GM21576 (cell line): ENCODE results near the gene RGS6.

Experiments
- ATAC-seq: cut with Tn5 transposase; IDR thresholded peaks from one replicate; pipeline ENCODE4 v1.9.1; 2021; ENCODE audit warnings: mild to moderate bottlenecking, moderate library complexity; ENCODE audit not compliant: unreplicated experiment

The RGS6 gene

DNA sequence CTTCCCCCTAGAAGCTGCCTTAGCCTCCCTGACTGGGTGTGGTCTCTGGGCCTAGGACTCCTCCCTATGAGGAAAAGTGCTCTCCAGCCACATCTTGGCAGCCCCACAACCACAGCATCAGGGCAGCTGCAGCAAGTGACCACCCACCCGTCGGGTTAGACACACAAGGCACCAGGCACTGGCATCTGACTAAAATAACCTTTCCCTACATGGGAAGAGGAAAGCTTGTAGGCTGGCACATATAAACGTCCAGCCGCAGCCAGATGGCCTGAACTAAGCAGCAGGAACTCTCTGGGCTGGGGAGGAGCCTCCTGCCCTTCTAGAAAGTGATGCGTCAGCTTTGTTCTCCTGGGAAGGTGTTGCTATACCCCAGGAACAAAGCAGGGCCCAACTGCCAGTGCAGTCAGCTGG lies 632.9 kb downstream of the RGS6 start:
- no peak for ATAC-seq

DNA sequence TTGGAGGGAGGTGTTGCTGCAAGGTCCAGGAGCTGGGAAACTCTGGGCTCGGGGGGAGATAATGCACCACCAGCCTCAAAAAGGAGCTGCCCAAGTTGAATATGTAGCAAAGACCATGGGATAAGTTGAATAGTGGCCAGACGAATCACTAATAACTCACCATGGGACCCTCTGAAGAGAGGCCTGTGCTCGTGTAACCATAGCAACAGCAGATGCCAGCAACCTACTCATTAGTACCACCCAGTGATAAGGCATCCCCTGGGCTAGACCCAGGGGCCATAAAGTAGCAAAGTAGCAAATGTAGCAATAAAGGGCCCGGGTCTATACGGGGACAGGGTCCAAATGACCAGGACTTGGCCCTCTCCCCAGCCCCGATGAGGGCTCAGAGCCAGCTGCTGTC lies 633.7 kb downstream of the RGS6 start:
- ATAC-seq = no peak

DNA sequence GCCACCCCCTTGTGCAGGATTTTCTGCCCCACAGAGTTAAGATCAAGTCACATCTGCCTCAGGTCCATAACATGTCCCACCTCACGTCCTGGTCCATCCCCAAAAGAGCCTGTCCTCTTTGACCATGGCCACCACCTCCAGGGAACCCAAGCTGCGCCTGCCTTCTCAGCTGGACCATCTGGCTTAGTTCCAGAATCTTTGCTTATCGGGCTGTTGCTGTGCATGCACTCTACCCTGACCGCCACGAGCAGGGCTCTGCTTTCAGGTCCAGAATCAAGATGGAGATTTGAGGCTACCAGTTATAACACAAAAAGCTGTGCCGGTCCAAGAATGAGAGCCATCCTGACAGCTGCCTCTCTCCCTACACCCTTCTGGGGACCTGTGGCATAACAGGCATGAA lies 635.0 kb downstream of the RGS6 start:
- ATAC-seq = no peak

DNA sequence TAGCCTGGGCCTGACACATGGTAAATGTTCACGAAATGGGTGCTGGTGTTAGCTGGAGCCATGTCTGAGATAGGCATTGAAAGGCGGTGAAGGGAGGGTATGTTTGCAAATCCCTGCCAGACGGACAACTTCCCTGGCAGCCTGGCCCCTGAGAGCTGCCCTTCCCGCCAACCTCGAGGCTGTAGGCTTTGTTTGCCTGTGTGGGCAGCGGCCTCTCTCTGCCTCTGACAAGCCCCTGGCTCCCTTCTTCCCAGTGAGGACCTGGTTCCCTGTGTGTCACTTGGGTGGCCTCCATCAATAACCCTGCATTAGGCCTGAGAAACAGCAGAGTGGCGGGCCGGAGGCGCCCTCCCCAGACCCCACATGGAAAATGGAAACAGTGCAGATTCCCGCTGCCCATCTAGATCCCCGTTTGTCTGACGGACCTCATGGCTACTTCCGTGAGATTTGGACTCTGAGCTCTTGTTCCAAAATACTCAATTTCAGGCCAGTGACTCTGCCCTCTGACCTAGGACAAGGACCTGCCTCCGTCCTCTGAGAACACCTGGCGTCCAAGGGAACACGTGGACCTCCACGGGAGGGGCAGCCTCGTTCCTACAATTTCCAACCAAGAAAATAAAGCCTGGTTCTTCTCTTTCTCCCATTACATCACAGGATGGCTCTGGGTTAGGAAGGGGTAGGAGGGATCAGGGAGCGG lies 636.2 kb downstream of the RGS6 start:
- no peak for ATAC-seq

DNA sequence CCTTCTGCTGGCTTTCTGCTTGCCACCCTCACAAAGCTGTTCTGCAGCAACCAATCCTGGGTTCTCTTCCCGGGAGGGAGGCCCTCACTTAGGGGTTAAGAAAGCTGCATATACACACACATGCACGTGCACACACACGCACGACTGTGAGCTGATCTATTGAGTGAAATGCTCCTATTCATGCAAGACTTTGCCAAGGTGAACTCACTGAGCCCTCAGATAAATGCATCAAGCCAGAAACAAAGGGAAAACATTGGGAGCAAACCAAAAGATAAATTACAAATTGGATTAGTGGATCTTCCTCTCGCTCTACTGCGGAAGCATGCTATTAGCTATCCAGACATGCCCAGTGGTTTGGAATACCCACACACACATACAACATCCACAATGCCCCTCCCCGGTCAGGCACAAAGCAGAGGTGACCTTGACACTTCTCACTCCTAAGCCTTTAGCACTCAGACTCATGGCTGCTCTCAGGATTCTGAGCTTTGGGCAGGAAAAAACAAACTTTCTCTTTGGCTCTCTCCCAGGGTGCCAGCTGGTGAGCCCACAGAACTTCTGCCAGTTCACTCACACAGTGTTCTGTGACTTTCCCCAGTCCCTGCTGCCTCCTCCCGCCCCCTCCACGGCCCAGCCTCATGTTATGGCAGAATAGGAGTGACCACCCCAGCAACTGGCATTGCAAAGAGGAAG lies 641.6 kb downstream of the RGS6 start:
- ATAC-seq = no peak

DNA sequence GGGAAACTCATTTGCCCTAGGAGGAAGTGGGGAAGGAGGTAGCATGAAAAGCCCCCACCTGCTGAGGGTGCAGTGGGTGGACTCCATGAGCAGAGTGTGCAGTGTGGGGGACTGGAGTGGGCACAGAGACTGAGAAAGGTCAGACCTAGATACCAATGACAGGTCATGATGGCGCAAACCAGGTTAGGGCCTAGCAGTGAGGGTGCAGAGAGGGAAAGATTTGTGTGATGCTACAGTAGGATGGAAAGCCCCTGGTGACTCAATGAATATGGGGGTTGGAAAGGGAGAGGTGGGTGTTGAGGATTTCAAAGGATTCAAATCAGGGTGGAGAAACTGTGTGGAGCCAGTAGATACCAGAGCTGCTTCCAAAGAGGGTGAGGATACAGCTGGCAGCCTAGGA lies 642.5 kb downstream of the RGS6 start:
- no peak for ATAC-seq

DNA sequence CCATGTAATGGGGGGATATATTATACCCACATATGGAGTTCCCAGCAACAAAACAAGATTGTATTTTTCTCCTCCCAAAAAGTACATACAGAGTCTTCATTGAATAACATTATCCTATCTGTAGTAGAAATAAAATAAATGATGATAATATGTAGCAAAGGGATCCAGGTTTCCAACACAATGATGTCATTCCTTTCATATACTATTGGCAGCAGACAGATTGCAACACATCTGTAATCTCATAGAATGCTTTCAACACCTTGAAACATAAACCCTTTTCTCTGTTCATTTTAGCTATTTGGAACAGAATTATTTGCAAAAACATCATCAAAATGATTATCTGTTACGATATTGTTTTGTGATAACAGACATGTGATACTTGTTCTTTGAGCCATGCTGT lies 644.0 kb downstream of the RGS6 start:
- ATAC-seq = no peak

DNA sequence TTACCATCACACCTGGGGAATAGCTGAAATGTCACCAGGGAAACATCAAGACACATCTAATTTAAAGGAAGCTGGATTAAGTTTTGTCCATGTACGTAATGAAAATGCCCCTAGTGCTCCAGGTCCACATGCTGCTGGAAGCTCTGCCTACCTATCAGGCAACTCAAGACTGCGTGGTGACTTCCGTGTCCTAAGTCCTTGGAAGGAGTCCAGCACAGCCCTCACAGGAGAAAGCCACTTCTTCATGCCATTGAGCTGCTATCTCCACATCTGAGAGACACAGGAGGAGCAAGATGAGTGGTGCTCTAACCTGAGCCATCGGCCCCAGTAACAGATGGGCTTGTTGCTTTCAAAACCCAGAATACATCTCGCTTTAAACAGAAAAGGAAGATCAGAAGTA lies 645.3 kb downstream of the RGS6 start:
- ATAC-seq = no peak

DNA sequence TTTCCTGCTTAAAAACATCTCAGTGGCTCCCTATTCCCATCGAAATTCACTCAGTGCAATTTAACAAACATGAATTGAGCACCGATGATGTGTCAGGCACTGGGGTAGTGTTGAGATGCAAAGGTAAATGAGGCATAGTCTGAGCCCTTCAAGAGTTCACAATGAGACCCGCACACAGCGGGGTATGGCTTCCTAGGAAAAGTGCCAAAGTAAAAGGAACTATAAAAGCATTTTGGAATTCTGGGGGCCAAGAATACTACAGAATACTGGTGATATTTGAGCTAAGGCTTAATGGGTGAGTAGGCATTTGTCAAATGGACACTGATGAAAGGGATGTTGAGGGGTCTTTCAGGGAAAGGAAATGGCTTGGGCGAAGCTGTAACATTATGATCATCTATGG lies 646.3 kb downstream of the RGS6 start:
- ATAC-seq = no peak

DNA sequence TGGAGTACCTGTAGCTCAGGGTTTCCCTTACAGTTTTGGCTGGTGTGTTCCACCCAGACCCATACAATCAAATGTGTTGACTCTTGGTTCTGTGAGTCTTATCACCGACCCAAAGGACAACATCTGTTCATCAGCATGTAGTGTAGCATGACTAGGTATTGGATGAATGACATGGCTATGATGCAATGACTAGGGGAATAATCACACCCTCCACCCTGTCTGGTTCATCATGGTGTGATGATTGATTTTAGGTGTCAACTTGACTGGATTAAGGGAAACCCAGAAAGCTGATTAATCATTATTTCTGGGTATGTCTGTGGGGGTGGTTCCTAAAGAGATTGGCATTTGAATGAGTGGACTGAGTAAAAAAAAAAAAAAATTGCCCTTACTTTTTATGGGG lies 650.4 kb downstream of the RGS6 start:
- ATAC-seq = no peak

DNA sequence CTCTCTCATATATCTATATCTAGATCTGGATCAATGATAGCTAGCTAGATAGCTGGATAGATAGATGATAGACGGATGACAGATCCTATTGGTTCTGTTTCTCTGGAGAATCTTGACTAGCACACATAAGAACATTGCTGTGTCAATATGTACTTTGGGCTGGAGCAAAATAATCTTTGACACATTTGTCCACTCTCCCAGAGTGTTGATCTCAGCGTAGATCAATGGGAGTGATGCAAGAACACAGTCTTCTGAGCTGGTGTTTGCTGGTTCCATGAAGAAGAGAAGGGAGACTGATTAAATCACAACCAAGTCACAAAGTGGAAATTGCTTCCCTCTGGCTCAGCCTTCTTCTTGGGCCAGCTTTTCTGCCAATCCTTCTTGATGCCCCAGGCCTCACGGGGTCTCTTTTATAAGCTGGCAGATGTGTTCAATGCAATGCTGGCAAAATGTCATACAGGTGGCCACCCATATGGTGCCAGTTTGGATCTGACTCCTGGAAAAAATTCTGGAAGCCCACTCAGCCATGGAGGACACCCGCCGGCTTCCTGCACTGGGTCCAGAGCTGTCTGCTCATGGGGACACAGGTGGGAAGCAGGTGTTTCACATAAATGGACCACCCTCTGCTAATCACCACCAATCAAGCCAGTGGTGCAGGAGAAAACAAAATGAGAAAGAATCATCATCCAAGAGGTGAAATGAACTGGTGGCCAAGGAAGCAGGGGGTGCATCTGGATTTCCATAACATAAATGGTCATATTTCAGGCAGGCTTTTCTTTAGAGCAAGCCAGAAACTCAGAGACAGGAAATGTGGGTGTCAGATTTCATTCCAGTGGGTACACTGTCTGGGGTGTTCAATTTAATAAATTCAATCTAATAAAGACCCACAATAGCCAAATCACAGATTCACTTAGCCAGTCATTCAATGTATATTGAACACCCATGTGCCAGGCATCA lies 651.4 kb downstream of the RGS6 start:
- ATAC-seq = no peak

DNA sequence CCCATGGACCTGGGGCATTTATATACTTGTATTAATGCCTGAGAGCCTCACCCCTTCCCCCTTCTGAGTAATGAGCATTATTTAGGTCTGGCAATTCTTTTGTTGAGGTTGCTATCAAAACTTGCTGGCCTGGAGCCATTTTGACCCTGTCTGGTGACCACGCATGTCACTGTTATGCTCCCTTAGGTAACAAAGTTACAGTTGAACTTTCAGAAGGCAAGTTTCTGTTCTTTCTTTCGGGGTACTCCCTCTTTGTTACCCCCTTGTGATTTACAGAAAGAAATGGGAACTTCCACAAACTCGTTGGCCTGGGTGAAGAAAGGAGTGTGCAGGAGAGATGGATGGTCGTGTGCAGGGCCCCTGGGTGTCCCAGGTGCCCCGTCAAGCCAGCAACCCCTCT lies 656.3 kb downstream of the RGS6 start:
- ATAC-seq = no peak

DNA sequence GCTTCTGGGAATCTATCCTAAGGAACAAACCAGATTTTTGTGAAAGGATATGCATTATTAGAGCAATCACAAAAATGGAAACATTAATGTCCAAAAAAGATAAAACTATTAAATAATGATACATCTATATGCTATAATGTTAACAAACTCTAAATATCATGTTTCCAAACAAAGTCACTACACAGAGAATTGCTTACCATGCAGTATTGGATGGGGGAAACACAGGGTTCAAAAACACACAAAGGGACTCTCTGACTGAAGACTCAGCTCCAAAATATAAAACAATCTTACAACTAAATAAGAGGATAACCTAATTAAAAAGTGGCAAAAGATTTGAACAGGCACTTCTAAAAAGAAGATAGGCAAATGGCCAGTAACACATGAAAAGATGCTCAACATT lies 657.4 kb downstream of the RGS6 start:
- no peak for ATAC-seq

DNA sequence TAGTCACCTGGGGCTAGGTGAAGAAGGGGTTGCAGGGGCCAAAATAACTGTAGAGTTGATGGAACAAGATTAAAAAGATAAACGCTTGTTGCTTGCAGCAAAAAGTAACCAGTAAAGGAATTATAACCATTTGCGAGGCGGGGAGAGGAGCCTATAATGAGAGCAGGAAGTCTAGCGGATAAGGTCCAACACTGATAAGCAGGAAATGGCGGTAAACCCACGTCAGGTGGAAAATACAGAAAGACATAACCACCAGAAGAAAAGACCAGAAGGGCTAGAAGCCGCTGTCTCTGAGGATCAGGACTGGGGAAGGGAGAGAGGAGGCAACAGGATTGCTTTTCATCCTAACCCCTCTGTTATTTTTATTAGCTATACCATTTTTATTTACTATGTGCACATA lies 658.3 kb downstream of the RGS6 start:
- no peak for ATAC-seq

DNA sequence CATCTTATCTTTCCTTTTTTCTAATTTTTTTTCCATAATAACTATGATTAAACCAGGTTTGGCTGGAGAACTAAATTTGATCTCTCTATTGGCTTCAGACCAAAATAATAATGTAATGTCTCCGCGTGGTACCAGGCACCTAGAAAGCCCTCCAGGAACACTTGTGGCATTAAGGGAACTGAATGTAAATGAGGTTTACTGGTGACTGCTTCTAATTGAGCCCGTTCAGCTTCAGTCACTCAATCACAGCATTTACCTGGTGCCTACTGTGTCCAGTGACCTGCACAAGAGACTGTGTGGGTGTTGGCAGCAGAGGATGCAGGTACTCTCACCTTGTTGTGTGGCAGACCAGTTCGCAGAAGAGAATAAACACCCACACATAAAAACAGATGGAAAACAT lies 659.2 kb downstream of the RGS6 start:
- ATAC-seq = no peak

DNA sequence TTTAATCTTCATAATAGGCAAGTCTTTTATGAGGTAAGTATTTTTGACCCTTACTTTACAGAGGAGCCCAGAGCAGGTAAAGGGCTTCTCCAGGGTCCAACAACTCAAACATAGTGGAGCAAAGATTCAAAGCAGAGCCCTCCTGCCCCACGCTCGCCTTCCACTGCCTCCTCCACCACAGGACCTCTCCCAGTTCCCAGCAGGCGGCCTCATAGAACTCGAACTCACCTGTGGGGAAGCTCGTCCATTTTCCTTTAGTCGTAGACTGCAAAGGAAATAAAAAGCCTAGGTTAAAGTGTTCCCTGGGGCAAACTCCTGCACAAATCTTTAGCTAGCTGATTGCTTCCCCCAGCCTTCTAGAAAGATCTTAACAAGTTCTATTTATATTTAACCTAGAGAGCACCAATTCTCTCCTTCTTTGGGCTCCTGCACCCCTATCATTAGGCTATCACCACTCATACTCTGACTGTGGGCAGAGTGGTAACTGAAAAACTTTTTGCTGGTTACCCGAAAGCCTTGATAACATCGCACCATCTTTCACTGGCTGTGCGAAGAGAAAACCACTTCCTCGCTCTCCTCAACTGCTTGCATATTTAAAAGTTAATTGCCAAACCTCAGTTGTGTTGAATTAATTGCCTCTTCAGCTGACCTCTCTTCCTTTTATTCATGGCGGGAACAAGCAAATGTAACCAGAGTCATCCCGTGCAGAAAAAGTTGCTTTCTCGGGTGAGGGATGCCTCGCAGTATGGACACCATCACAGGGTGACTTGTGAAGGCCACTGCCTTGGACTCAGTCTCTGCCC lies 662.1 kb downstream of the RGS6 start:
- no peak for ATAC-seq

DNA sequence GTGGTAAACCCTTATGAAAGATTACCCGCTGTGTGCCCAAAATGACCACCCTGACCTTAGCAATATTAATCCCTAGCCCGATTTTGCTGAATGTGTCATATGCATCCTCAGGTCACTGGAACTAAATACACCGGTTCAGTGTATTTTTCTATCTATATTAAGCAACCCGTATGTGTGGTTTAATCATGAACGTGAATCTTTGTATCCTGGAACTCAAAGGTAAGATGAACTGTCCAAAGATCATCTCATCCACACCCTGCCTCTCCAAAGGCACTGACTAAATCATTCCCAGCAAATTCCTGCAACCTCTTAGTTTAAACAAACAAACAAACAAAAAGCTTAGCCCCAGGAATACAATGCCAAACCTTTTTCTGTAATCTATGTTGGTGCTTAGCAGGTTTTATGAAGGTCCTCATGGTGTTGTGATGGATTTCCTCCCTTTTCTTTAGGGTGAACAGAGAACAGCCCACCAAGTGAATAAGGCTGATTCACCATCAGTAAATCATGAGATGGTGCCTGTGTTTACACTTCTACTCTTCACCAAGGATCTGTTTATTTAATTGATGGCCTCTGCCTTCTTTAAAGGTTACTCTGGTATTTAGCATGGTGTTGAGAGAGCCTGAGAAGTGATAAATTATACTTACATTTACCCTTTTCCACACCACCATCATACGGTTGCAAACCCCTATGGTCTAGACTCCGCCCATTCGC lies 663.1 kb downstream of the RGS6 start:
- no peak for ATAC-seq

DNA sequence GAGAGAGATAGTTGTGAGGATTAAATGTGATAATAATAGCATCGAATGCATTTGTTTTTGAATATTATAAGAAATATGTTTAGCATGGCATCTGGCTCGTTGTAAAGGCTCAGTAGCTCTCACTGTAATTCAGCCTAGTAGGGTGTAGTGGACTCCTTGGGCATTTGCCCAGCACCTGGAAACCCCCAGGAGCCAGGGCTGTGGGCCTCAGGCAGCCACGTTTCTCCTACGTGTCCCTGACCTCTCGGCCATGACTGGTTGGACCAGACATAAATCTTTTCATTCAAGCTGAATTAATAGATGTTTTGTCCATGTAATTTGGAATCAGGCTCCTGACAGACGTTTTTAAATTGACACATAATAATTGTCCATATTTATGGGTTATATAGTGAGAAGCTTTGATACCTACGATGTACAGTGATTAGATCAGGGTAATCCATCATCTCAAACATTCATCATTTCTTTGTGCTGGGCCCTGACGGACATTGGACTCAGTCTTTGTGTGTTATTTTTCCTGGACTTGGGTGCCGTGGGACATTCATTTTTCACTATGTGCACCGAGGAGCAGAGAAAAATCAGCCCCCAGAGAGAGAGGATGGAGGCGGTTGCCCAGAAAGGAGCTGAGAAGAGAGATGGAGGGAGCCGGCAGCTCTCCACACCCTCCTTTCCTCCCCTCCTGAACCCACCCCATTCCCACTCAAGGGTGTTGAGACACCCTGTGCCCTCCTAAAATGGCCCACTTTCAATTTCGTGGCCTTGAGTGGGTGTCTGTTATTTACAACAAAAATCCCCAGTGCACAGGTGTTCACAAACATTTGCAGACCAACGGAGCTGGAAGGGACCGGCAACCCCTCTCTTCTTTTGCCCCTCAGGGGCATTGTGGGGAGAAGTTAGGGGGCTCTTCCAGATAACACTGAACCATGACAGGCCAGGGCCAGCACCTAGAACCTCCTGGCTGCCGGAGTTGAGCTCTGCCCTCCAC lies 665.3 kb downstream of the RGS6 start:
- no peak for ATAC-seq

DNA sequence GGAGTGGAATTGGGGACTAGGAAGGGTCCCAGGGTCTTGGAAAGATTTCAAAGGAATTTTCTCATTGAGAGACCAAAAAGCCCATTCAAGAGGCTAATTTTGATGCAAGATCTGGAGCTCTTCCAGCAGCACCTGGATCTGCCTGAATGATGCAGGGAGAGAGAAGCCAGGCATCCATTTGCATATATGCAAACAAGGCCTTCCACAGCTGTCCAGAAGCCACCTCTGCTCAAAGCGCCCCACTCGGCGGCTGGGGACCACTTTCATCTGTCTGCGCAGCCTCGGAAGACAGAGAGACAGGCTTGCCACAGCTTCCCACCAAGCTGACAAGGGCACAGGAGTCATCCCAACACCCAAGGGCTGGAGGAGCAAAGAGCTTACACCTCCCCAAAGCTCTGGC lies 666.1 kb downstream of the RGS6 start:
- ATAC-seq = no peak
